Activated CD8-positive, alpha-beta memory T cell treated with anti-CD3 and anti-CD28 coated beads, Interleukin-2, amount 50 U/mL, for 4 hours (primary cell): Measurements from ENCODE around the gene PIK3C2G.
"Not testable (repeated sequence)": the region's sequence is repeated elsewhere in the genome, so short reads cannot be mapped to it uniquely, and the experiment has no call there.

ENCODE experiments used
- DNase-seq: peaks from one replicate; pipeline ENCODE4 v3.0.0-alpha.2; 2020

PIK3C2G gene

DNA sequence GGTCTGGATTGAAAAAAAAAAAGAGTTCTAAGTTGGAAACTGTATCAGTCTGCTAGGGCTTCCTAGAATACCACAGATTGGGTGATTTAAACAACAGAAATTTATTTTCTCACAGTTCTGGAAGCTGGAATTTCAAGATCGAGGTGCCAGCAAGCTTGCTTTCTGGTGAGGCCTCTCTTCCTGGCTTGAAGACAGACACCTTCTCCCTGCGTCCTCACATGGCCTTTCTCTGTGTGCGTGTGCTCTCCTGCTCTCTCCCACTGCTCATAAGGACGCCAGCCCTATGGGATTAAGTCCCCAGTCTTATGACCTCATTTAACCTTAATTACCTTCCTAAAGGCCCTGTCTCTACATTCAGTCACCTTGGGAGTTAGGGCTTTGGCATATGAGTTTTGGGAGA, 215.5 kb downstream of the PIK3C2G start:
- DNase-seq: no peak

DNA sequence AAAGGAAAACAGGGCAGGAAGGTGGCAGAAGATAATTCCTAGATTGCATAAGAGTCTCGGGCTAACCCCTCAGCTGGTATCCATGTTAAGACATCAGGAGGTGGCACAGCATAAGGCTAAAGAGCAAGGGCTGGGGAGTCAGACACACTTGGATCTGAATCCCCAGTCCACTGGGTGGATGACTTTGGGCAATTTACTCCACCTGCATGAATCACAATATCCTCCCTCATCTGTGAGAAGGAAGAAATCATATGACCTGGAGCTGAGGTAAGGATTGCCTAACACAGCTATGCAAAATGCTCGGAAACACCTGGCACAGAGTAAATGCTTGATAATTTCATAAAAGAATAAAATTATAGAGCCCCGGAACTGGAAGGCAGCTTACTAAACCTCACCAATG, 217.9 kb downstream of the PIK3C2G start:
- no peak for DNase-seq

- no peak for DNase-seq
These were observed 221.3 kb downstream of the PIK3C2G start for GRCh38 chr12:18482601-18483120.

- DNase-seq: no peak
These were observed 222.5 kb downstream of the PIK3C2G start for GRCh38 chr12:18483698-18484325.

DNA sequence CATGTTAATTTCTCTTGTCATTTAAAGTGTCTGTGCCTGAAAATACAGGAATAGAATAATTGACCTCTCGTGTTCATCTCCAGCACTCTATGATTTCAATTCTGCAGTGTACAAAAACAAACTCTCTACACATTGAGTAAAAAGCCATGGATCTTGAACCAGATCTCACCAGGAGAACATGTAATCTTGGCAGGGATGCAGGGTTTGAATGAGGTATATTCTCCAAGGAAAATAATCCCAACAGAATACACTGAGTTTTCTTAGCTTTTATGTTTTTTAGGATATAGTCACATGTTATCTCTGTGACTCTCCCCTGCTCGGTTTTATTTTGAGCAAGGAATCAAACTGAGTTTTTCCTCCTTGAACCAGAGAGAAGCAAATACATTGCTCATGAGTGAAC, 224.7 kb downstream of the PIK3C2G start:
- DNase-seq: no peak

DNA sequence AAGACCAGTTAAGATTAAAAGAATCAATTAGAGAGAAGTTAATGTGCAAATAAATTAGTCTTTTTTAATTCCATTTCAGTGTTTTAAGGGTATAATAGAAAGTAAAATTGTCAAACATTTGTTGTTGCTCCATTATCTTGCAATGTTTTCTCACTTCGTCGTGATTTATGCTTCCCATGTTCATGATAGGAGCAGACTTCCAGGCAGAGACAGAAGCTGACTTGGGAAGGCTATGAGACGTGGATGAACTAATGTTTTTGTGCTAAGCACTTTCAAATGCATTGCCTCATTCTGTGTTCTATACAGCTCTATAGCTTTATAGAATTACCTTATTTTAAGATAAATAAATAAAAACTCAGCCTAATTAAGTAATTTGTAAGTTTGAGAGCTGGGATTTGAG, 226.2 kb downstream of the PIK3C2G start:
- DNase-seq: no peak

DNA sequence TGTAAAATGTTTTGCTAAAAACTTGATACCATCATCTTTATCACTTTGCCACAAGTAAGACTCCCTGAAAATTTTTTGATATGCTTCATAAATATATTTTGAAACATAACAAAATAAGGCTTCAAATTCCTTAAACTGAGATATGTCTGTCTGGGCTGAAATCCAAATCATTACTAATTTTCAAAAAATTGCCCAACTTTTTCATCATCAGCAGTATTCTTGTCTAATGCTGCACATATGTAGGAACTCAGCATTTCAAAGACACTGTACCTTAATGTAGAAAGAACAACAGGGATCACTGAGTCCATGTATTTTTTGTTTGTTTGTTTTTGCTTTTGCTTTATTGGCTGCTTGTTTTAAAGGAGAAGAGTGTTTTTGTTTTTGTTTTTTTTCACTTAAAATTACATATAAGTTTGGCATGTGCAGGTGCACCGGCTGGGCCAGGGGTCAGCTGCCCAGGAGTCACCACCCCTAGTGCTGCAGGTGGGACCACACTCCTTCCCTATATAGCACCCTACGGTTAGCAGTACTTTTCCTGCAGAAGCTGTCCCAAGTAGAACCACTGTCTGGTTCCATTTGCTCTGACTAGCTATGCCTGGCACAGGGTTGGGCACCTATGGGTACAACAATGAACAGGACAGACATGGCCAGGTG, 231.2 kb downstream of the PIK3C2G start:
- no peak for DNase-seq

GRCh38 chr12:18496156-18496555, 234.8 kb downstream of the PIK3C2G start:
- no peak for DNase-seq

DNA sequence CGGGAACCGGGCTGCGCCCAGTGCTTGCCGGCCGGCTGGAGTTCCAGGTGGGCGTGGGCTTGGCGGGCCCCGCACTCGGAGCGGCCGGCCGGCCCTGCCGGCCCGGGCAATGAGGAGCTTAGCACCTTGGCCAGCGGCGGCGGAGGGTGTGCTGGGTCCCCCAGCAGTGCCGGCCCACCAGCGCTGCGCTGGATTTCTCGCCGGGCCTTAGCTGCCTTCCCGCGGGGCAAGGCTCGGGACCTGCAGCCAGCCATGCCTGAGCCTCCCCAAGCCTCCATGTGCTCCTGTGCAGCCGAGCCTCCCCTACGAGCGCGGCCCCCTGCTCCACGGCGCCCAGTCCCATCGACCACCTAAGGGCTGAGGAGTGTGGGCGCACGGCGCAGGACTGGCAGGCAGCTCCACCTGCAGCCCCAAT, 238.8 kb downstream of the PIK3C2G start:
- DNase-seq: not testable (repeated sequence)

GRCh38 chr12:18500736-18501135, 239.4 kb downstream of the PIK3C2G start:
- not testable (repeated sequence) for DNase-seq

GRCh38 chr12:18502422-18502968, 241.2 kb downstream of the PIK3C2G start:
- no peak for DNase-seq

DNA sequence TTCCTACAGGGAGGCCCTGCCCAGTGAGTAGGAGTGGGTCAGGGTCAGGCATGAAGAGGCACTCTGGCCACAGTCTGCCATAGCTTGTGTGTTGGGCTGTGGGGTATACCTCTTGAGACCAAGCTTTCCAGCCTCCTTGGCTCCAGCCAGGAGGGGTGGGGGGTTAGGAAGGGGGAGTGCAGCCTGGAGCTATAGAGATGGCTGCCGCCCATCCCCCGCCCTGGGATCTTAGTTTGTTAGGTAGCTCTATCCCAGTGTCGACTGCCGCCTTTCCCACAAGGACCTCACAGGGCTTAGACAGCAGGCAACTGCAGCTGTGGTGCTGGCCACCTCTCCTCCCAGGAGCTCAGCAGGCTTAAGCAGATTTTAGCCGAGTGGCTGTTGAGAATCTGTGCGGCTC, 260.1 kb downstream of the PIK3C2G start:
- no peak for DNase-seq

- no peak for DNase-seq
These were observed 261.5 kb downstream of the PIK3C2G start for GRCh38 chr12:18522806-18523205.

- not testable (repeated sequence) for DNase-seq
These were observed 281.2 kb downstream of the PIK3C2G start for GRCh38 chr12:18542497-18542896.

- no peak for DNase-seq
These were observed 285.1 kb downstream of the PIK3C2G start for GRCh38 chr12:18546399-18546798.

DNA sequence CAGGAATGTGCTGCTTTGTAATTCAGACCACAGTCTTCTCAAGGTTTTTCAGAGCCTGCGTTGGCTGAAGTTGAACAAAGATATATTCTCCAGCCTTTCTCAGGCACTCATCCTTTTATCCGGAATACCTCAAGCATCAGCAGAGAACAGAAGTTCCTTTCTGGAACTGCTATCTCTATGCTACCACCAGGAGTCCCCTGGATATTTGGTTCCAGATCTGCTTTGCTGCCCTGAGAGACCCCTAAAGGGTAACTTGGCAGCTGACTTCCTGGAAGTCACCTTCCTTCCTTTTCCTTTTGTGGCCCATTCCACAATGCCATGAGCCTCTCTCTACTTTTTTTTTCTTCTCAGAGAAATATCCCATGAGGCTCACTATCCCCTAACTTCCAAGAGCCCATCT, 288.3 kb downstream of the PIK3C2G start:
- no peak for DNase-seq

GRCh38 chr12:18551106-18551505, 289.8 kb downstream of the PIK3C2G start:
- no peak for DNase-seq

GRCh38 chr12:18551701-18552100, 290.4 kb downstream of the PIK3C2G start:
- no peak for DNase-seq

DNA sequence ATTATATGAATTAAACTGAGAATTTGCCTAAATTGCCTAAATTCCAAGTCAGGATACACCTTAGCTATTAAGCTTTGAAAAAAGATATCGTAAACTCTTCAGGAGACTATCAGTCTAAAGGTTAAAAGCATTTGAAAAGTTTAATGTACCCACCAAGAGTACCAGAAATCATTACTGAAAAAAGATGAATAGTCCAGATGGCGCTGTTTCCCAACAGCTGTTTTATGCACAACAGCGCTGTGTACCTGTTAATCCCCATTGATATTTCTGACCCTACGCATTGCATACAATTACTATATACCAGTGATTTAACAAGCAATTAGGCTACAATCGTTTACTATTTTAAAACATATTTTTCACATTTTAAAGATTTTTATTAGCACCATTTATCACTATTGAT, 291.5 kb downstream of the PIK3C2G start:
- DNase-seq: no peak

- DNase-seq: no peak
These were observed 294.8 kb downstream of the PIK3C2G start for GRCh38 chr12:18556161-18556560.

DNA sequence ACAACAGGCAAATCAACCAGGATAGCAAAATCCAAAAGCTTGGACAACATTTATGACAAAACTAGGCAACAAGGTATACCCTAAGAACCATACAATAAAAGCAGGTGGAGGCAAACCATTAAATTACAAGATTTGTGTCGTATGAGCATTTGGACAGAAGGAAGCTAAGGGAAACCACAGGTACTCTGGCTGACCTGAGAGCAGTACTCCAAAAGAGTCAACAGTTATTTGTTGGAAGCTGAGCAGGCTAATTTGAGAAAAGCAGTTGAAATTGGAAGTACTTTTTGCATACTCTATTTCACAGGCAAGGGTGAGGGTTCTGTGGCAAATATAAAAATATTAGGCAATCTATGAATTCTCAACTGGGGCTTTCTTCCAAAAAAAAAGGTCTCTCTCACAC, 297.9 kb downstream of the PIK3C2G start:
- no peak for DNase-seq

DNA sequence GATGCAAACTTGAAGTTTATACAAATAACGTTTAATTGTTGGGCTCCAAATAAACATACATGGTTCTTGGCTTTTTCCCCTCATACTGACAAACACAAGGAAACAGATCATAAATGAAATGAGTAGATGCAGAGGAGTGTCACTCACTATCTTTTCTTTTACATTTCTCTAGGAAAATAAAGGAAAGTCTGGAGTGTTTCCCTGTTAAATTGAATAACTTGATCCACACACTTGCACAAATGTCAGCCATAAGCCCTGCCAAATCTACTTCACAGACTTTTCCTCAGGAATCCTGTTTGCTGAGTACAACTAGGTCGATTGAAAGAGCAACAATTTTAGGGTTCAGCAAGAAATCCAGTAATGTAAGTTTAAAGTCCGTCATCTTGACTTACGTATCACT, 301.2 kb downstream of the PIK3C2G start:
- DNase-seq: no peak

DNA sequence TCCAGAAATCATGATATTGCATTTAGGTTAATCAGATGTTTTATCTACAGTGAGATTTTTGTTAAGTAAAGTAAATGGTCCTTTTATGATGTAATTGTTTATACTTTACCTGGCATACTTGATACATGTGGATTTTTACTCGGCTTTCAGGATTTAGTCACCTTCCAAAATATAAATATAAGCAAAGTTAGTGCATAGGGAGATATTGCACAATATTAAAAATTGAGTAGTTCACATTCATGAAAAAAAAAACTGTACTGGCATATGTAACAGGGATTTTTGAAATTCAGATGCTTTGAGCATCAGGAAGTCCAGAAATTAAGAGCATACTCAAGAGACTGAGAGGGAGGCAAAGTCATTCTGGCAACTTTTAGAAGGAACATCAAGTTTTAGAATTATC, 303.0 kb downstream of the PIK3C2G start:
- no peak for DNase-seq

DNA sequence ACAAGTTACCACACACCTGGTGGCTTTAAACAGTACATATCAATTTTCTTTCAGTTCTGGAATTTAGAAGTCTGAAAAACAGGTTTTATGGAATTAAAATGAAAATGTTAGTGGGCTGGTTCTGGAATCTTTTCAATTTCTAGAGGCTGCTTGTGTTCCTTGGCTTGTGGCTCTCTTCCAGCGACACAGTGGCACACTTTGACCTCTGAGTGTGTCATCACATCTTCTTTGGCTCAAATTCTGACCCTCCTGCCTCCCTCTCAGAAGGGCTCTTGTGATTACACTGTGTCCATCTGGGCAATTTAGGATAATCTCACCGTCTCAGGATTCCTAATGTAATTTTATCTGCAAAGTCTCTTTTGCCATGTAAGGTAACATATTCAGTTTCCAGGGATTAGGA, 306.5 kb downstream of the PIK3C2G start:
- no peak for DNase-seq
